NCI-H524 (cell line): Measurements from ENCODE around the gene MYO5C.
A peak's percentile ranks its signal among the peaks of the same experiment; 100 is the strongest.
"Not testable (repeated sequence)": the region's sequence is repeated elsewhere in the genome, so short reads cannot be mapped to it uniquely, and the experiment has no call there.

ENCODE experiments used
- DNase-seq, 2 experiments: peaks; one replicate each; lab custom pipeline; 2025; lab: John Stamatoyannopoulos, UW

Gene MYO5C

DNA sequence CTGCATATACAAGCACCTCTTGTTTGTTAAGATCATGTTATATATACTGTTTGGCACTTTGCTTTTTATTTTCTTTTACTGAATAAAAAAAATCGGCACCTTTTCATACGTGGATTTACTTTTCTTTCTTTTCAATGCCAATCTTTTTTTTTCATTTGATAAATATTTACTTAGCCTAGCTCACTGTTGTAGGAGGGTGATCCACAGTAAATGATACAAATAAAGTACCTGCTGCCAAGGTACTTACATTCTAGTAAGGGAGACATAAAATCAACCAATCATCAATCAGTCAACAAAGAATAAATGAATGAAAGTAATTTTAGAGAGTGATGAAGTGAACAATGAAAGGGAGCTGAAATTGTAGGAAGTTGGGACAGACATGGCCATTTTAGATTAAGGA is 122.7 kb downstream of the MYO5C start:
- DNase-seq: no peak

DNA sequence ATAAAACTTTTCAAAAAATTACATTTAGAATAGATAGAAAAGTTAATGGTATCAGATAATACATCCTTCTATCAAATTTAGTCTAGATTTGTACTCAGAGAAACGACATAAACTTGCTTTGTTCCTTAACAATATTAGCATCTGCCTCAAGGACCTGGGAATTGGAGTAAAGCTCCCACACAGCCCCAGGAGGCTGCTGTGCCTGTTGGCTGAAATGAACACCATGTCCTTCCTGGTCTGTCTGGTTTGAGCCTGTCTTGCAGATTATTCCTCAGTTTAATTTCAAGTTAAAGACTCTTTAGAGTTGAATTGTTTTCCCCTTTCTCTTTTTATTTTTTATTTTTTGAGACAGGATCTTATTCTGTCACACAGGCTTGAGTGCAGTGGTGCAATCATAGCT is 123.8 kb downstream of the MYO5C start:
- peak in 1 of 2 experiments; percentile 21 for DNase-seq

- DNase-seq: peak in 1 of 2 experiments; percentile 32
Observed at GRCh38 chr15:52171386-52171785, 124.2 kb downstream of the MYO5C start.

DNA sequence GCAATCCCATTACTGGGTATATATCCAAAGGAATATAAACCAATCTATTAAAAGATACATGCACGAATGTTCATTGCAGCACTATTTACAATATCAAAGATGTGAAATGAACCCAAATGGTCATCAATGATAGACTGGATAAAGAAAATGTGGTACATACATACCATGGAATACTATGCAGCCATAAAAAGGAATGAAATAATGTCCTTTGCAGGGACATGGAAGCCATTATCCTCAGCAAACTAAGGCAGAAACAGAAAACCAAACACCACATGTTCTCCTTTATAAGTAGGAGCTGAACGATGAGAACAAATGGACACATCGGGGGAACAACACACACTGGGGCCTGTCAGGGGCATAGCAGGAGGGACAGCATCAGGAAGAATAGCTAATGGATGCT is 125.4 kb downstream of the MYO5C start:
- DNase-seq: peak in 1 of 2 experiments; percentile 8

DNA sequence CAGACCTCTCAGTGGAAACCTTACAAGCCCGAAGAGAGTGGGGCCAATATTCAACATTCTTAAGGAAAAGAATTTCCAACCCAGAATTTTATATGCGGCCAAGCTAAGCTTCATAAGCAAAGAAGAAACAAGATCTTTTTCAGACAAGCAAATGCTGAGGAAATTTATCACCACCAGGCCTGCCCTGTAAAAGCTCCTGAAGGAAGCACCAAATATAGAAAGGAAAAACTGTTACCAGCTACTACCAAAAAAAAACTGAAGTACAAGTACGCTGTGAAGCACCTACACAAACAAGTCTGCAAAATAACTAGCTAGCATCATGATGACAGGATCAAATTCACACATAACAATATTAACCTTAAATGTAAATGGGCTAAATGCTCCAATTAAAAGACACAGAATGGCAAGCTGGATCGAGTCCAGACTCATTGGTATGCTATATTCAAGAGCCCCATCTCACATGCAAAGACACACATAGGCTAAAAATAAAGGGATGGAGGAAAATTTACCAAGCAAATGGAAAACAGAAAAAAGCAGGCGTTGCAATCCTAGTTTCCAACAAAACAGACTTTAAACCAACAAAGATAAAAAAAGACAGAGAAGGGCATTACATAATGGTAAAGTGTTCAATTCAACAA is 130.0 kb downstream of the MYO5C start:
- DNase-seq: not testable (repeated sequence)

GRCh38 chr15:52164631-52165265 is 130.9 kb downstream of the MYO5C start:
- DNase-seq: no peak

DNA sequence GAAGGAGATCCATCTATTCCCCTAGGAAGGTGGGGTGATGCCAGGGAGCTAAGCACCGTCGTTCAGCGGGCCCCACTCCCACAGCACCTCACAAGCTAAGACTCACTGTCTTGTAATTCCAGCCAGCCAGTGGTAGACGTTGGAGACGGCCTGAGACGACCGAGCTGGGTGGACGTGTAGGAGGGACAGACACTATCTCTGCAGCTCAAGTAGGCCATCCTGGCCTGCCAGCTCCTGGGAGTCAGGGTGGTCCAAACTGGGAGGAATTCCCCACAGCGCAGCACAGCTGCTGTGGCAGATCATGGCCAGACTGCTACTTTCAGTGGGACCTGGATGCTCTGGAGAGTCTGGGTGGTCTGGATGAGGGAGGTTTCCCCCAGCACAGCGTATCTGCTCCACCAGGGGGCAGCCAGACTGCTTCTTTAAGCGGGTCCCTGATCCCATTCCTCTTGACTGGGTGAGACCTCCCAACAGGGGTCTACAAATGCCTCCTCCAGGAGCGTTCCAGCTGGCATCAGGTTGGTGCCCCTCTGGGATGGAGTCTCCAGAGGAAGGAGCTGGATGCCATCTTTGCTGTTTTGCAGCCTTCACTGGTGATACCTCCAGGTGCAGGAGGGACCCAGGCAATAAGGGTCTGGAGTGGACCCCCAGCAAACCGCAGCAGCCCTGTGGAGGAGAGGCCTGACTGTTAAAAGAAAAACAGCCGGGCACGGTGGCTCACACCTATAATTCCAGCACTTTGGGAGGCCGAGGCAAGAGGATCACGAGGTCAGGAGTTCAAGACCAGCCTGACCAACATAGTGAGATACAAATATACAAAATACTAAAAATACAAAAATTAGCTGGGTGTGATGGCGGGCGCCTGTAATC is 132.0 kb downstream of the MYO5C start:
- peak; percentile 43 to 70 for DNase-seq

GRCh38 chr15:52162876-52163275 is 132.7 kb downstream of the MYO5C start:
- no peak for DNase-seq

DNA sequence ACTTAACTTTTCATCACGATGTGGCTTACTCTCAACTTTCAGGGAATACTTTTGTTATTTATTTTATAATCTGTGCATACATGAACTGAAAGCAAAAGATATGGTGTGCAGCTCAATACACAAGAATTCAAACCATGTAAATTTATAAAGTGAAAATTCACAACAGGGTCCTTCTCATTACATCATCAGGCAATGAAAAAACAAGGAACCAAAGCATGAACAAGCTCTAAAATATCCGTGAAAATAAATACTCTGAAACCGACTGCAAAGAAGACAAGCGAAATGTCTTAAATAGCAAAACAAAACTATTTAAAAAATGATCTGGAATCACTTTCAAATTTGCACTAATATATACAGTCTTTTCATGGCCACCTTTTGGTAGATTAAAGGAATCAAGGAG is 133.3 kb downstream of the MYO5C start:
- no peak for DNase-seq

DNA sequence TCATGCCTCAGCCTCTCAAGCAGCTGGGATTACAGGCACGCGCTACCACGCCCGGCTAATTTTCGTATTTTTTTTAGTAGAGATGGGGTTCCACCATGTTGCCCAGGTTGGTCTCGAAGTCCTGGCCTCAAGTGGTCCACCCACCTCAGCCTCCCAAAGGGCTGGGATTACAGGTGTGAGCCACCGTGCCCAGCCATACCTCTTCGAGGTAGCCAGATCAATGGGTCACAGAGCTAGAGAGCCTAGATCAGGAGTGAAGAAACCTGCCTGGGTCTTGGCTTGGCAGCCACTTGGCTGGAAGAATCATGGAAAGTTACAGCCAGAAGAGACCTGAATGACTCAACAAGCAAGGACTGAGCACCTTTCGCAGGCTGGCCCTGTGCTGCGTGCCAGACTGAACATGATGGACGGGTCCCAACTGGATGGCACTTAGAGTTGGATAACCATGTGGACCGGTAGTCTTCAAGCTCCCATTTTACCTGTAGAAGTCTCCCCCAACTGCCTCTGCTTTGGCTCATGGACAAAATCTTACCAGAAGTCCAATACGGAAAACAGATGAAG is 134.1 kb downstream of the MYO5C start:
- no peak for DNase-seq

- no peak for DNase-seq
Observed at GRCh38 chr15:52159645-52160044, 136.0 kb downstream of the MYO5C start.

GRCh38 chr15:52158084-52158765 is 137.4 kb downstream of the MYO5C start:
- DNase-seq: no peak

- no peak for DNase-seq
Observed at GRCh38 chr15:52155878-52156277, 139.7 kb downstream of the MYO5C start.

DNA sequence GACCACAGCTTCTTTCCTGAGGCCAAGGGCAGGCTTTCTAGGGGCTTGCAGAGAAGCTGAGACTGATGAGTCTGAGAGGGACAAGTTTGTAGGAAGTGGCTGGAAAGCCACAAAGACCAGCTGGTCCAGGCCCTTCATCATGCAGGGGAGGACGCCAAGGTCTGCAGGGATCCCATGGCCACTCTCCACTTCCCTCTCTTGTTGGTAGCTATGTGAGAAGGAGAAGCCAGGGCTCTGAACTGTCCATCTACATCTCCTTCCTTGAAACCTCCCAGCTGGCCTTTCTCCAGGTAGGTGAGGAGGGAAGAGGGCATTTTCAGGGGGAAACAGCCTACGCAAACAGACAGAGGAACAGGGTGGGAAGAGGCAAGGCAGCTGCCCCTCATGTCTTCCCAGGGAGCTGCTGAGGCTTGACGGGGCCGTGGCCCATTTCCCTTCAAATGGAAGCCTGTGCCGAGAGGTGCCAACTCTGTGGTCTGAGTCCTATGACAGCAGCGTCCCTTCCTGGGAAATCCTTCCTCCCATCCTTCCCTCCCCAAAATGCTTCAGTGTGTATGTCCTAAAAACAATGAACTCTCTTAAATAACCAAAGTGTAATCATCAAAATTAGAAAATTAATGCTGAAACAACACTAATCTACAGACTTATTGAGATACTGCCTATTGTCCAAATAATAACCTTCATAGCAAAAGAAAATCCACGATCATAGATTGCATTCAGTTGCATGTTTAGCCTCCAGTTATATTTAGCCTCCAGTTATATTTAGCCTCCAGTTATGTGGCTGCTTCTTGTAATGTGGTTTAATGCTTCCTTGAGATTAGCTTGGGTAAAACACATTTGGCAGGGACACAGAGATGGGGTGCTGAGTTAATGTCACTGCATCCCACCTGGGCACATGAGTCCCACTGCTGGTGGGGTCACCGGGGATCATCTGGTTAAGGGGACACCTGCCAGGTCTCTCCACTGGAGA is 140.4 kb downstream of the MYO5C start:
- no peak for DNase-seq

GRCh38 chr15:52153900-52154895 is 141.4 kb downstream of the MYO5C start:
- no peak for DNase-seq

DNA sequence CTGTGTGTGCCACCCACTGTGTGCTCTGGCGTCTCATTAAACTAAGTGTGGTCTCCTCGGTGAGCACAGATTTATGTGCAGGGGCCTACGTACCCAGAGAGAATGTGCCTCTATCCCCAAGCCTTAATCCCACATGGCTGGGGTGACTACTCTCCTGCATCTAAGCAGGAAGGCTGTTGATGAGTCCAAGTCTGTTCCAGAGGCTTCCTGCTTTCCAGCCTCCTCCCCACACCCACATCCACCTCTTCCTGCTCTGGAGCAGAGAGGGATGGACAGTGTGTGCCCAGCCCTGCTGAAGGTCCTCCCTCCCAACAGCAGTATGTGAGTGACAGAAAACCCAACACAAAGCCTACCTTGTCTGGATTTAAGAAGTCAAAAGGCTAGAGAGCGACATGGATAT is 144.3 kb downstream of the MYO5C start:
- DNase-seq: no peak

GRCh38 chr15:52150871-52151270 is 144.7 kb downstream of the MYO5C start:
- no peak for DNase-seq

DNA sequence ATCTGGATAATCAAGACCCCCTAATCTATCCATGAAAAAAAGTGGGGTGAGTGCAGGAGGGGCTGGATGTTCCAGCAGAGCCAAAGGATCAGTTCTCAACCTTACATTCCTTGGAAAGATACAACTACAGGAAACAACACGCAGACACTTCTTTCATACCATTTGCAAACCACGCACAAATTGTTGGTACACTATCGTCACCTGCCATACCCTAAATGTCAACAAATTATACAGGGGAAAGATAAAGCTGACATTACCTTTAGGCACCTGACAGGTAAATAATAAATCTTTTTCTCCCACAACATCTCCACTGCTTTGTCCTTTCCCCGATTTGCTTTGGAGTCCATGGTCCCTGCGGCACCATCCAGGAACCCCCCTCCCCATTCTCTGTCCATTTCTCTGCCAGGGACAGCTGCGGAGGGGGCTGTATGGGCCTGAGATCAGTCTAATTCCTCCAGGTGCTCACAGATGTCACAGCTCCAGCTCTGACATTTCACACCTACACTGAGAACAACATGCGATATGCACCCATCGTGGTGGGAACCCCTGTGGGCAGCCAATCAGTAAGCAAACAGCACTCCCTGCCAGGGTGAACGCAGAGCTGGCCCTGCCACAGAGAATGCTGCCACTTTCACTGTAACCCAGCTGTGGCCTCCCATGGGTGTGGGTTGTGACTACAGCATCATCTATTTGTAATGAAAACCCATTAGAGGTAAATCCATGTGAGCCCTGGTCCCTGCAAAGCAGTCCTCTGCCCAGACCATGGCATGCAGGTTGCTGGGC is 145.4 kb downstream of the MYO5C start:
- no peak for DNase-seq

GRCh38 chr15:52148403-52148802 is 147.2 kb downstream of the MYO5C start:
- no peak for DNase-seq
